Measurements from ENCODE around the gene PRM1. TPM values are rescaled to one million over a fixed set of nuclear protein-coding genes. Genes with fewer than 3 reads are reported as not detected.

The PRM1 gene
- total RNA-seq, 1 donor from 2014 or later: not detected

- intact Hi-C loops (cut with micrococcal nuclease): no loop called here
Observed at GRCh38 chr16:11273721-11274324, 7.3 kb downstream of the PRM1 start.

DNA sequence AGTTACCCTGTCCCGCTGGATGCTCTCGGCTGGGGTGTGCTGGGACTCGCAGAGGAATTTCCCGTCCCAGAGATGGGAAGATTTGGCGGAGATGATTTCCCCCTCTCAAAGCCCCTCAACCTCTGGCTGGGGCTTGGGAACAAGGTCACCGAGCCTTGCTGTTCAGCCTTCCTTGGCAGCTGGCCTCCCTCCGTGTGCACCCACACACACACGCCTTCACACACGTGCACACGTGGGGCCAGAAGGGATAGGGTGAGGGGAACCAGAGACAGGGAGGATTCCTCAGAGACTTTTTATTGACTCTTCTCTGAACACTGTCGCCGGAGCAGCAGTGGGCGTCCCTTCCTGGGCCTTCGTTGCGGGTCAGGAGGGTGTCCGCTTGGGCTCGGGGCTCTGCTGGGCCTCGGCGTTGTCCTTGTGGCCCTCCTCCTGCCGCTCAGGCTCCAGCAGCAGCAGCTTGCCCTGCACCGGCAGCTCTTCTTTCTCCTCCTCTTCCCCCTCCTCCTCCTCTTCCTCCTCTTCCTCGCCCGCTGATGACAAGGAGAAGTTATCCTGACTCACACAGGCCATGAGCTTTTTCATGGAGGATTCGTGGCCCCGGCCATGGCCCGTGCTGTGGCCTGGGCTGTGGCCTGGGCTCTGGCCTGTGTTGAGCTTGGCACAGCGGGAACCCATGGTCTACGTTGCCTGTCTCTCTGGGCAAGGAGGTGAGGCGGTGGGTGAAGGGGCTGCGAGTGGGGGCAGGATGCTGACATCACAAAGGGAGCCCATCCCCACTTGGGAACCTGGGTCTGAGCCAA, 8.0 kb downstream of the PRM1 start, which contains the start of gene PRM3:
PRM3 (minus strand) TSS at position 709 of the 800 bp plus-strand sequence; CDS start at position 675, 34 bp downstream.
- intact Hi-C loops (cut with micrococcal nuclease): no loop called here

DNA sequence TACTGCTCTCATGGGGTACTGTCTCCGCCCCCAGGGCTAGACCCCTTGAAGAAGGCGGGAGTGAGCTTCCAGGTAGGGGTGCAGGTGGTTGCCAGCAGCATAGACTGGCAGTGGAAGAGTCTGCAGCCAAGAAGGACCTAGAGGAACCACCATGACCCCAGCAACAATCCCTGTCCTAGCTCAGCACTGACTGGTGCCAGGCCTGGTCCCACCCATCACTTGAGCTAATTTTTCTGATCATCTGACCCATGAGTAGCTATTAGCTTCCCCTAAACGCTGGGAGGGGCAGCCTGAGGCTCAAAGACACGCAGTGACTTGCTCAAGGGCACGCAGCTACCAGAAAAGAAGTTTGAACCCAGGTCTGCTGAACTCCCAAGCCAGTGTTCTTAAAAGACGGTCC, 8.6 kb downstream of the PRM1 start:
- intact Hi-C loops (cut with micrococcal nuclease): no loop called here

DNA sequence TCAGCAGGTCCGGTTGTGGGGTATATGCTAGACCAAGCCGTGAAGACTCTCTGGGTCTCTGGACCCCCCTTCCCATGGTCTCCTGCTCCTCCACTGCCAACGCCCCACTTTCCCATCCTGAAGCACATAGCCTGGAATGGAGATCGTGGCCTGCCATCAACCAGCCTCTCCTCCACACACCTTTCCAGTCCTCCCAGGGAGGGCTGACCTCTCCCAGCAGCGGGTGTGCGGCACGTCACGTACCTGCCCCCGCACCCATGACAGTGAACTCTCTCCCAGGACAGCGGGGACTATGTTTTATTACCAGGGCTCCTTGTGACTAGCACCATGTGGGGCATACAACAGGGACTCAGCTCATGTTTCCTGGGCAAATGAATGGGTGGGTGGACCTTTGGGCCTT, 9.5 kb downstream of the PRM1 start:
- intact Hi-C loops (cut with micrococcal nuclease): no loop called here

DNA sequence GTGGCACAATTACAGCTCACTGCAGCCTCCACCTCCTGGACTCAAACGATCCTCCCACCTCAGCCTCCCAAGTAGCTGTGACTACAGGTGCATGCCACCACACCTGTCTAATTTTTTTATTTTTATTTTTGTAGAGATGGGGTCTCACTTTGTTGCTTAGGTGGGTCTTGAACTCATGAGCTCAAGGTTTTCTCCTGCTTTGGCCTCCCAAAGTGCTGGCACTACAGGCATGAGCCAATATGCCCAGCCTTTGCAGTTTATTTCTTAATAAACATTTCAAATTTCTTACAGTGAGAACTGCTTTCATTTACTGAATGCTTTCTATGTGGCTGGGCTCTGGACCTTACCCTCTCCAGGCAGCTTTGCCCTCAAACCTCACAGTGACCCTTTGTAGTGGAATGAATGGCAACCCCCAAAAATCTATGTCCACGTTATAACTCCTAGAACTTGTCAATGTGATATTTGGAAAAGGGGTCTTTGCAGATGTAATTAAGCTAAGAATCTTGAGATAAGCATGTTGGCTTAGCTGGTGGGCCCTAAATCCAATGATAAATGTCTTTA, 10.4 kb downstream of the PRM1 start:
- intact Hi-C loops (cut with micrococcal nuclease): no loop called here

GRCh38 chr16:11268921-11269375, 12.2 kb downstream of the PRM1 start, which contains the start of gene TNP2:
Gene TNP2, minus strand, starts transcription at chr16:11269325. Its CDS starts 63 bp downstream, at chr16:11269262.
- intact Hi-C loops (cut with micrococcal nuclease): no loop called here

DNA sequence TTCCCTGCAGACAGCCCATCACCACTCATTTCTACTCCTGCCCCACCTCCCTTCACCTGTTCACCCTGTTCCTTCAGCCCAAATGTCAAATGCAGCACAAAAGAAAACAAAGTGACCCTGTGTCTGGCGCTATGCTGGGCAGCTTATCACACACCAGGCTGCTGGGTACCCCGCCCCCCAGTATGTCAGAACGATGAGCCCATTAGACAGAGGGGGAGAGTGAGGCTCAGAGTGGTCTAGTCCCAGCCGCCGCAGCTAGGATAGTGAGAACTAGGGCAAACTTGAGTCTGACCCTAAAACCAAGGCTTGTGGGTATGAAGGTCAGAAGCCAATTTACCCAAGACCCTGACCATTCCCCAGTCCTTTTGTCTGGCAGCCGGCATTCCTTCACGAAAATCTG, 16.0 kb downstream of the PRM1 start:
- intact Hi-C loops (cut with micrococcal nuclease): no loop called here

DNA sequence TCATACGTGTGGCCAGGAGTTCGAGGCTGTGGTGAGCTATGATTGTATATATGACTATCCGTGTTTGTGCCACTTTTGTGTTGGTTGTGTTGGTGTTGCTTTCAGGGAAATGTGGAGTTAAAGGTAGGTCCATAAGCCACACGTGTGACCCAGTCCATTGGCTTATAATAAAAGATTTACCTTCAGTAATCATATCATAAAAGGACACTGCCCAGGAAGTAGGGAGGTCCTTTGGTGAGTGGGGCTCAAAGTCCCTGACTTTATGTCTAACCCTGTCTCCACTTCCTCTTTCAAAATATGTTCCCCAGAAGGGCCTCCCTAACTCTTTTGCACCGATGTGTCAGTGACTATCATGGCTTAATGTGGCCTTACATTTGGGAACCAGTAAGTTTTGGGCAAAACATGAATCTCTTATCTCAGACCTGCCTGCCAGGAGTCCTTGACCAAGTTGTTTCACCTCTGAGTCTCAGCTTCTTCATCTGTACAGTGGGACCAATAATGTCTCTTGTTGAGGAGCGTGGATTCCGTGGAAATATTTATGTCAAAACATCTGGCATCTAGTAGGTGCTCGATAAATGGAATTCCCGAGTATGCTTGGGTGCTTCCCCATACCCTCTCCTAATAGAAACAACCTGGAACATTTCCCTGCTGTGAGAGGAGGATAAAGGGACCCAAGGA, 16.8 kb downstream of the PRM1 start:
- intact Hi-C loops (cut with micrococcal nuclease): loop anchor here (1.0 kb wide), 1 partner anchor 92 kb away; no protein-coding TSS in a partner anchor

GRCh38 chr16:11263737-11264136, 17.4 kb downstream of the PRM1 start:
- intact Hi-C loops (cut with micrococcal nuclease): loop anchor here (1.0 kb wide), 1 partner anchor 93 kb away; no protein-coding TSS in a partner anchor

DNA sequence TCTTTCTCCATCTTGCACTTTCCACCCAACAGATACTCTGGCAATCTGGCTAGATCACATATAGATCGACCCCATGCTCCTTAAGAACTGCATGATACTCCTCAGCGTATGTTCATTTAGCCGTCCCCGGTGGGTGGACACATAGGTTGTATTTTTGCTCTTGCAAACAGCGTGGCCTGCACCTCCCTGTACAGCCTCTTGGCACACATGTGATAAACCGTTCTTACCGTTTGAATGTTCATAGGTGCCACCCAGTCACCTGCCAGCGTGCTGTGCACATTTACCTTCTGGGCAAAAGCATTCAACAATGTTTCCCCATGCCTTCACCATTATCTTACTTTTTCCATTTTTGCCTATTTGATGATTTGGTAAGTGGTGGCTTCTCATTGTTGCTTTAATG, 18.2 kb downstream of the PRM1 start:
- intact Hi-C loops (cut with micrococcal nuclease): no loop called here

DNA sequence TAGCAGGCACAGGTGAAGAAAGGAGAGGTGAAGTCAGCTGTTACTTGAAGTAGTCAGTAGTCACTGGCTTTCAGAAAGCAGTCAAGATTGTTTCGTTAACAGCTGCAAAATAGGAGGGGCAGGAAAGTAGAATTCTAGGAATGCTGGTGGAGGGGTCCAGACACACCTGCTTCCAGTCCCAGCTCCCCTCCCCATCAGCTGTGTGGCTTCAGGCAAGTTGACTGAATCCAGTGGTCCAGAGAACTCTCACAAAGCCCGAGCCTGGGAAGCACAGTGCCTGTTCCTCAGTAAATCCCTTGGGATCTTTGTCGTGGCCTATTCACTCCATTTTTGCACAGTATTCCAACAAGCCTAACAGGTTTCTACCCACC, 20.5 kb downstream of the PRM1 start:
- intact Hi-C loops (cut with micrococcal nuclease): no loop called here

- intact Hi-C loops (cut with micrococcal nuclease): loop anchor here (2.0 to 10.0 kb wide), 5 partner anchors 301 to 655 kb away; partner anchors contain the start of genes CIITA, GSPT1 and LITAF
Observed at GRCh38 chr16:11259655-11260595, 21.2 kb downstream of the PRM1 start.

GRCh38 chr16:11258553-11259492, 22.3 kb downstream of the PRM1 start:
- intact Hi-C loops (cut with micrococcal nuclease): loop anchor here (1.0 to 10.0 kb wide), 13 partner anchors 34 to 656 kb away; partner anchors contain the start of genes CIITA, GSPT1, LITAF and RMI2

DNA sequence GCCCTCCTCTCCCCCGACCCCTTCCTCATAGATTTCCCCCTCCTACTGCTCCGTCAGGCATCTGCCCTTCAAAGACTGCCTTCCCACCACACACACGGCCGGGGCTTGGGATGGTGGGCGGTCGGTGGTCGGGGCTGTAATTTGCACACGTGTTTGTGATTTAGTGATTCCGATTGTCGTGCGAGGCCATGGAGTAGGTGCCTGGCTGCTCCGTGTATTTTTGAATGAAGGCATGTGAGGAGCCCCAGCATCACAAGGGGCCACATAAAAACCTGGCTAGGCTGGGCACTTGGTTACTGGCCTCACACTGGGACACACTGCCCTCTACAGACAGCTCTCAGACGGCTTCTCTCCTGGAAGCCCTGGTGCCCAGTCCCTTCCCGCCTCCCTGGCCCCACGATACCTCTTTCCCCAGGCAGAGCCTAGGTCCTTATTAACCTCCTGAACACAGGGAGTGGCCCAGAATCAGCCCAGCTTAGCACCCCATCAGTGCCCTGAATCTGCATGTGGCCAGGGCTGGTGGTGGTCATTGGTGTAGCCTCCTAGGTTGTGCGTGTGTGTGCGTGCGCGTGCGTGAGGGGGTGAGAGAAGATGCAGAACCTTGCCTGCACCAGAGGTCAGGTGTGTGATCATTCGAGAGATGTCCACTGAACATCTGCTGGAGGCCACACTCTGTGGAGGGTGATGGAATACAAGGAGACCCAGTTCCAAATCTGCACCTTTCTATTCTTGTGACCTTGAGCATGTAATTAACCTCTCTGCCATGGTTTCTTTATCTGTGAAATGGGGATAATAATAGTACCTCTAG, 23.8 kb downstream of the PRM1 start:
- intact Hi-C loops (cut with micrococcal nuclease): loop anchor here (1.0 to 10.0 kb wide), 5 partner anchors 269 to 657 kb away; partner anchors contain the start of genes CIITA, GSPT1 and LITAF

DNA sequence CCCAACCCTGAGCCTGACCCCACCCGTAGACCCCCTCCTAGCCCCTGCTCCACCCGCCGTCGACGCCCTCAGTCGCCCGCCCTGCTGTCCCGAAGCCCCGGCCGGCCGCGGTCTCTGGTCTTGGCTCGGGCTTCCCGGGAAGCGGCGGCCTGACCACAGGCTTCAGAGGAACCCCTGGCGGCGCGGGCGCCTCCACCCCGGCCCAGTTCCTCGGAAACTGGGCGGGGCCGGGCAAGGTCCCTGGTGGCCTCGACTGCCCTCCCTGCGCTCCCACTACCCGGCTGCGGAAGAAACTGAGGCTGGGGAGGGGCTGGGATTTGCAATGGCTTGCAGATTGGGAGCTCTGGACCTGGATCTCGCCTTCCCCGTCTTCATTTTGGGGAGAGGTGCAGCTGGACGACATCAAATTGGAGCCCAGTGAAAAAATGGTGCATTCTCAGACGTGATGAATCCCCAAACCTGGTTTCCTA, 24.4 kb downstream of the PRM1 start:
- intact Hi-C loops (cut with micrococcal nuclease): loop anchor here (1.0 to 10.0 kb wide), 6 partner anchors 99 to 658 kb away; partner anchors contain the start of genes CIITA, GSPT1 and LITAF

- intact Hi-C loops (cut with micrococcal nuclease): loop anchor here (1.0 to 10.0 kb wide), 6 partner anchors 99 to 659 kb away; partner anchors contain the start of genes CIITA, GSPT1 and LITAF
Observed at GRCh38 chr16:11255737-11256660, 25.1 kb downstream of the PRM1 start, which contains the start of gene SOCS1. Gene SOCS1, minus strand, starts transcription at chr16:11256204. Its CDS starts 726 bp downstream, at chr16:11255478.
